Amygdala (tissue), 56 donors: ENCODE results near the gene ZDHHC1.
"Not testable (repeated sequence)": the region's sequence is repeated elsewhere in the genome, so short reads cannot be mapped to it uniquely, and the experiment has no call there.

Source experiments
- DNase-seq, 56 donors: peaks; one replicate each; lab custom pipeline; 2025; lab: John Stamatoyannopoulos, UW

The ZDHHC1 gene

DNA sequence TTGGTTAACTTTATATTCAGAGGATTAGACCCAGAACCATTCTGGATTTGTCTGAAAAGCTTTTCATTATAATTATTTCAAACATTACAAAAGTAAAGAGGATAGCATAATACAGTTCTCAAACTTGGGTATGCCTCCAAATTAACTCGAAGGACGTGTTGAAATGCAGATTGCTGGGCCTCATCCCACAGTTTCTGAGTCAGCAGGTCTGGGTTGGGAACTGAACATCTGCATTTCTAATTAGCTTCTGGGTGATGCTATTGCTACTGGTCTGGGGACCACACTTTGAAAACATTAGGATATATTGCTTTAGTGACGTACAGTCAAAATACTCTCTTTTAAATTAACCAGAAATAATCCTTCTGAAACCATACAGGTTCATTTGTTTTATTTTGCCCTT is 33.0 kb downstream of the ZDHHC1 start:
- DNase-seq: no peak

- no peak for DNase-seq
Observed at GRCh38 chr16:67378642-67379041, 37.6 kb downstream of the ZDHHC1 start.

GRCh38 chr16:67376012-67376411 is 40.3 kb downstream of the ZDHHC1 start:
- DNase-seq: not testable (repeated sequence)

DNA sequence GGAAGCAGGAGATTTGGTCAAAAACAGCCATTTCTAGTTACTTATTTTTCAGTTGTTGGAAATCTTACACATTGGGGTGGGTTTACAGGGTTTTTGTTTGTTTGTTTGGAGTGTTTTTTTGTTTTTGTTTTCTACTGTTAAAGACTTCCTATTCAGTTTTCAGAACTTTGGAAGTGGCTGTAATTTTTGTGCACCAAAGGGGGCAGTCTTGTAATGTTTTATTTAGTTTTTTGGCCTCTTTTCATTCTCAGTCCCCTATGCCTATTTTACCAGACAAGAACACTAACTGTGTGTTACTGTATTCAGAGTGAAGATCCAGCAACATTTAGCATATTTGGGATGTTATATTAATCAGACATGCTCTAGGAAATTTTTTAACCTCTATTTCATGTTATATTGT is 43.6 kb downstream of the ZDHHC1 start:
- peak in 1 of 56 donors; percentile 44 for DNase-seq

DNA sequence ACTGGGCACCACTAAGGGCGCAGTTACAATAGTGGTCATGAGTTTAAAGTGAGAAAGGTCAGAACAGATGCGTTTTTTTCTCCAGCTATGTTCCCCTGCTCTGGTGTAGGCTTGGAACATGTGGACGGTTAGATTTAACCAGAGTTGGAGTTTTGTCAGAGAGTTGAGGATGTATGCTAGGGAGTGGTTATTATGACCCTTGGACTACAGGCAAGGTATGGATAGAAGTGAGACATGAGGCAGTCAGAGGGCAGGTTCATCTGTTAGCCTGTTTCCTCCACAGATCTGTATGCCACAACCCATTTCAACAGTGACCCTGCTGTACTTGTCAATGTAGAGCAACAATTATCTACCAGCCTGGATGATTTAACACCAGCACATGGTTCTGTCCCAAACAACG is 45.6 kb downstream of the ZDHHC1 start:
- no peak for DNase-seq

DNA sequence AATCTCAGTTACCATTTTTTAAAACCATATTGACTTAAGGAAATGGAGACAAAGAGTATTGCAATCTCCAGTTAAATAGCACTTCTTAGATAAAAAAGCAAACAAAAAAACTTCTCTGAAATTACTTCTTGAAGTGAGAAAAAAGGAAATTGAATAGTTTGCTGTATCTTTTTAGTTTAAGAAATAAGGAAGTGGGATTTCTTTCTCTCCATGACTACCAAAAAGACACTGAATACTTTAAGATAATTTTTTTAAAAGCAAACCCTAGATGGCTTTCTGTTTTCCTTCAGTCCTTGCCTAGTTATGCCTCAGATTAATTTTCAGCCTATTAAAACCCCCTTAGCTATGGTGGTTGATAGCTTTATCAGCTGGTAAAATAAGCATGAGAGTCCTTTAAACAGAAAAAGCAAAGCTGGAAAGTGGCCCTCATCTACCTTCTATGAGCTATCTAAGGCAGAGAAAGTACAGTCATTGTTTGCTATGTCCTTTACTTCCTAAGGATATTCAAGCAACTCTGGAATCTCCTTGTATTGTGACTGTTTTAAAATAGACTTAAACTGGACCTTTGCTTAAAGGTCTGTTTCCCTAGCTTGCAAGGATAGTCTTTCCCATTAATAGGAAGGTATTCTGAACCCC is 51.6 kb downstream of the ZDHHC1 start:
- DNase-seq: no peak

DNA sequence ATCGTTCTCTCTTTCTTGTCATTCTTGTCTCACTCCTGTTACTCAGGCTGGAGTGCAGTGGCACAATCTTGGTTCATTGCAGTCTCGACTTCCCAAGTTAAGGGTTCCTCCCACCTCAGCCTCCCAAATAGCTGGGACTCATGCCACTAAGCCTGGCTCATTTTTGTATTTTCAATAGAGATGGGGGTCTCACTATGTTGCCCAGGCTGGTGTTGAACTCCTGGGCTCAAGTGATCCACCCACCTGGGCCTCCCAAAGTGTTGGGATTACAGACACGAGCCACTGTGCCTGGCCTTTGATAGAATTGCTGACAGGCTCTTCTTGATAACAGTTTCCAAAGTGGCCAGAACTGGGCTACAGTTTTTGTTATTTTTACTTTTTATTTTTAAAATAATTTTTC is 55.2 kb downstream of the ZDHHC1 start:
- no peak for DNase-seq

GRCh38 chr16:67359540-67360269 is 56.6 kb downstream of the ZDHHC1 start:
- not testable (repeated sequence) for DNase-seq

GRCh38 chr16:67357561-67357960 is 58.7 kb downstream of the ZDHHC1 start:
- DNase-seq: no peak

GRCh38 chr16:67356396-67356795 is 59.9 kb downstream of the ZDHHC1 start:
- DNase-seq: no peak

DNA sequence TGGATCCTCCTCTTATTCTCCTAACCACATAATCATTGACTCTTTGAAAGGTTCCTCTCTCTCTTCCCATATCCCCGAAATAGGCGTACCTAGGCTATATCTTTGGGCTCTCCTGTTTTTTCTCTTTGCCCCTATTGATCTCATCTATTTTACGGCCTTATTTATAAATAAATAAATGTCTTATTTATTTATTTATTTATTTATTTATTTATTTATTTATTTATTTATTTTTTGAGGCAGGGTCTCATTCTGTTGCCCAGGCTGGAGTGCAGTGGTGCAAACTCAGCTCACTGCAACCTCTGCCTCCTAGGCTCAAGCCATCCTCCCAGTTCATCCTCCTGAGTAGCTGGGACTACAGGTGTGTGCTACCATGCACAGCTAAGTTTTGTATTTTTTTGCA is 63.8 kb downstream of the ZDHHC1 start:
- not testable (repeated sequence) for DNase-seq

GRCh38 chr16:67350324-67350723 is 66.0 kb downstream of the ZDHHC1 start:
- DNase-seq: no peak

- DNase-seq: no peak
Observed at GRCh38 chr16:67349172-67349571, 67.1 kb downstream of the ZDHHC1 start.

GRCh38 chr16:67346341-67346740 is 69.9 kb downstream of the ZDHHC1 start:
- no peak for DNase-seq

- DNase-seq: no peak
Observed at GRCh38 chr16:67345401-67345800, 70.9 kb downstream of the ZDHHC1 start.
